ENCODE results near the gene GH2.
"Not testable (repeated sequence)": the region's sequence is repeated elsewhere in the genome, so short reads cannot be mapped to it uniquely, and the experiment has no call there.

DNA sequence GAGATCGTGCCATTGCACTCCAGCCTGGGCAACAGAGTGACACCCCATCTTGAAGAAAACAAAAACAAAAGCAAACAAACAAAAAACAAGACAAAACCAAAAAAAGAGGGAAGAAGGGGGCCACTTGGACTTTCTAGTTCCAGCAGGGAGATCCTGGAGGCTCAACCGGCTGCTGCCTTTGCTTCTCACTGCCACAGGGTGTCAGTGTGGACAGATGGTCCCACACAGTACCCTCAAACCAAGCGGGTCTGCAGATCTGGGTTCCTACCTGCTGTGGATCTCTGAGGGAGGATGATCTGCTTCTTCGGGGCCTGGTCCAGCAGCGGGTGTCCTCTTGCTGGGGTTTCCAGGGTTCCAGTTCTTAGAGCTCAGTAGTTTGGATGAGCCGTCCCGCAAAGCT is 15.1 kb downstream of the GH2 start:
- TF ChIP-seq, protein P1, sequence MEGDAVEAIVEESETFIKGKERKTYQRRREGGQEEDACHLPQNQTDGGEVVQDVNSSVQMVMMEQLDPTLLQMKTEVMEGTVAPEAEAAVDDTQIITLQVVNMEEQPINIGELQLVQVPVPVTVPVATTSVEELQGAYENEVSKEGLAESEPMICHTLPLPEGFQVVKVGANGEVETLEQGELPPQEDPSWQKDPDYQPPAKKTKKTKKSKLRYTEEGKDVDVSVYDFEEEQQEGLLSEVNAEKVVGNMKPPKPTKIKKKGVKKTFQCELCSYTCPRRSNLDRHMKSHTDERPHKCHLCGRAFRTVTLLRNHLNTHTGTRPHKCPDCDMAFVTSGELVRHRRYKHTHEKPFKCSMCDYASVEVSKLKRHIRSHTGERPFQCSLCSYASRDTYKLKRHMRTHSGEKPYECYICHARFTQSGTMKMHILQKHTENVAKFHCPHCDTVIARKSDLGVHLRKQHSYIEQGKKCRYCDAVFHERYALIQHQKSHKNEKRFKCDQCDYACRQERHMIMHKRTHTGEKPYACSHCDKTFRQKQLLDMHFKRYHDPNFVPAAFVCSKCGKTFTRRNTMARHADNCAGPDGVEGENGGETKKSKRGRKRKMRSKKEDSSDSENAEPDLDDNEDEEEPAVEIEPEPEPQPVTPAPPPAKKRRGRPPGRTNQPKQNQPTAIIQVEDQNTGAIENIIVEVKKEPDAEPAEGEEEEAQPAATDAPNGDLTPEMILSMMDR (IDR thresholded peaks at IDR 0.05), result not testable (repeated sequence)
- TF ChIP-seq ZFX (IDR thresholded peaks at IDR 0.05; ENCODE audit: borderline replicate concordance), result not testable (repeated sequence)
